SKM-1 treated with dmso at 0.1 percent for 144 hours (cell line): ENCODE results near the gene ADPRHL1.

ENCODE experiments used
- DNase-seq: peaks from one replicate; lab custom pipeline; 2025; ENCODE audit not compliant: unreplicated experiment; lab: John Stamatoyannopoulos, UW

Gene ADPRHL1

GRCh38 chr13:113452942-113453901 lies at the start of gene ADPRHL1:
TSS of gene ADPRHL1 (minus strand) at chr13:113453488. CDS start at chr13:113453437, 51 bp downstream.
- no peak for DNase-seq

- no peak for DNase-seq
These were observed 49.4 kb upstream of the ADPRHL1 start for GRCh38 chr13:113502686-113503085.

- DNase-seq = no peak
These were observed 47.4 kb upstream of the ADPRHL1 start for GRCh38 chr13:113500530-113501265.

- DNase-seq = no peak
These were observed 46.6 kb upstream of the ADPRHL1 start for GRCh38 chr13:113499936-113500335.

- DNase-seq = no peak
These were observed 45.6 kb upstream of the ADPRHL1 start for GRCh38 chr13:113498905-113499304.

- DNase-seq = no peak
These were observed 43.9 kb upstream of the ADPRHL1 start for GRCh38 chr13:113497217-113497616.

GRCh38 chr13:113495494-113496210 lies 42.4 kb upstream of the ADPRHL1 start:
- DNase-seq = no peak

- no peak for DNase-seq
These were observed 40.1 kb upstream of the ADPRHL1 start for GRCh38 chr13:113493315-113493951.

GRCh38 chr13:113491982-113492381 lies 38.7 kb upstream of the ADPRHL1 start:
- DNase-seq = no peak

- no peak for DNase-seq
These were observed 38.2 kb upstream of the ADPRHL1 start for GRCh38 chr13:113491418-113491883.

GRCh38 chr13:113490496-113491417 lies 37.5 kb upstream of the ADPRHL1 start, which contains the start of gene DCUN1D2:
TSS of gene DCUN1D2 (minus strand) at chr13:113490711. CDS start at chr13:113490669, 42 bp downstream.
- peak; percentile 80 for DNase-seq

- no peak for DNase-seq
These were observed 36.5 kb upstream of the ADPRHL1 start for GRCh38 chr13:113489549-113490495.

GRCh38 chr13:113489171-113489548 lies 35.9 kb upstream of the ADPRHL1 start:
- no peak for DNase-seq

- DNase-seq = no peak
These were observed 35.0 kb upstream of the ADPRHL1 start for GRCh38 chr13:113488283-113488682.

- no peak for DNase-seq
These were observed 33.4 kb upstream of the ADPRHL1 start for GRCh38 chr13:113486698-113487097.

GRCh38 chr13:113485545-113485944 lies 32.3 kb upstream of the ADPRHL1 start:
- no peak for DNase-seq

- DNase-seq = no peak
These were observed 30.4 kb upstream of the ADPRHL1 start for GRCh38 chr13:113483504-113484293.

GRCh38 chr13:113483081-113483480 lies 29.8 kb upstream of the ADPRHL1 start:
- DNase-seq = no peak
